Sigmoid colon (tissue), 4 donors: ENCODE data around the gene MMP7.

Experiments used
- CTCF ChIP-seq, 4 experiments: fragments of 450-650 bp in 3 of 4; fragments of 200-600 bp in 1 of 4; IDR thresholded peaks; one replicate each; pipeline ENCODE4 v1.5.1; 2016 to 2019; ENCODE audit warnings: antibody characterized with exemption in 4 of 4, mild to moderate bottlenecking in 3 of 4, moderate library complexity in 2 of 4
- EP300 ChIP-seq, 4 donors: sonication (generic); formaldehyde crosslinking; IDR thresholded peaks; one replicate each; pipeline ENCODE4 v1.6.1; 2017; ENCODE audit warnings: antibody characterized with exemption in 4 of 4
- POLR2A ChIP-seq, 2 donors: fragments of 450-650 bp; IDR thresholded peaks; one replicate each; pipeline ENCODE4 v1.6.1; 2016; ENCODE audit warnings: antibody characterized with exemption in 2 of 2, mild to moderate bottlenecking in 2 of 2, moderate library complexity in 2 of 2
- POLR2AphosphoS5 ChIP-seq, 4 donors: sonication (generic); formaldehyde crosslinking; IDR thresholded peaks; one replicate each; pipeline ENCODE4 v1.6.1; 2017; ENCODE audit warnings: antibody characterized with exemption in 4 of 4

- TF ChIP-seq CTCF (IDR thresholded peaks at IDR 0.05) (no peak), EP300 (IDR thresholded peaks at IDR 0.05) (no peak), POLR2A (IDR thresholded peaks at IDR 0.05) (no peak), POLR2AphosphoS5 (IDR thresholded peaks at IDR 0.05) (no peak)
These were observed 57.0 kb downstream of the MMP7 start for GRCh38 chr11:102473543-102473942.
